Measurements from ENCODE around the gene DLG1.
"Not testable (repeated sequence)": the region's sequence is repeated elsewhere in the genome, so short reads cannot be mapped to it uniquely, and the experiment has no call there.

The DLG1 gene

GRCh38 chr3:197222937-197223370 is 75.5 kb downstream of the DLG1 start:
- H3K9ac ChIP-seq (ENCODE audit: low read depth, low read length), result no peak overlapping the region
- peaks cover 11% of the 10 kb centered on the region for H3K4me1 ChIP-seq (ENCODE audit: control insufficient read depth, insufficient read depth, low read length)
- H3K27me3 ChIP-seq (ENCODE audit: control insufficient read depth, insufficient read depth, low read length), result no peaks in the 10 kb centered on the region
- no peaks in the 10 kb centered on the region for H3K9me3 ChIP-seq (ENCODE audit: control insufficient read depth, insufficient read depth, low read length)
- no peak overlapping the region for H3K4me3 ChIP-seq (ENCODE audit: low read depth, low read length)
- H3K36me3 ChIP-seq (ENCODE audit: control insufficient read depth, insufficient read depth, low read length), result no peaks in the 10 kb centered on the region

- H3K4me1 ChIP-seq (ENCODE audit: control insufficient read depth, insufficient read depth, low read length), result peaks cover 11% of the 10 kb centered on the region
- H3K9ac ChIP-seq (ENCODE audit: low read depth, low read length), result no peak overlapping the region
Measured at GRCh38 chr3:197219619-197220018, 78.8 kb downstream of the DLG1 start.

GRCh38 chr3:197218210-197218609 is 80.2 kb downstream of the DLG1 start:
- H3K4me1 ChIP-seq (ENCODE audit: control insufficient read depth, insufficient read depth, low read length), result peaks cover 11% of the 10 kb centered on the region

More at GRCh38 chr3:197219619-197220018, 78.8 kb downstream of the DLG1 start:
- H3K27me3 ChIP-seq (ENCODE audit: control insufficient read depth, insufficient read depth, low read length), result no peaks in the 10 kb centered on the region
- H3K36me3 ChIP-seq (ENCODE audit: control insufficient read depth, insufficient read depth, low read length), result no peaks in the 10 kb centered on the region
- H3K9me3 ChIP-seq (ENCODE audit: control insufficient read depth, insufficient read depth, low read length), result no peaks in the 10 kb centered on the region
- no peak overlapping the region for H3K4me3 ChIP-seq (ENCODE audit: low read depth, low read length)

GRCh38 chr3:197216914-197217313 is 81.5 kb downstream of the DLG1 start:
- H3K36me3 ChIP-seq (ENCODE audit: control insufficient read depth, insufficient read depth, low read length), result no peaks in the 10 kb centered on the region
- no peak overlapping the region for H3K4me3 ChIP-seq (ENCODE audit: low read depth, low read length)
- no peaks in the 10 kb centered on the region for H3K27me3 ChIP-seq (ENCODE audit: control insufficient read depth, insufficient read depth, low read length)
- H3K4me1 ChIP-seq (ENCODE audit: control insufficient read depth, insufficient read depth, low read length), result peaks cover 19% of the 10 kb centered on the region
- no peaks in the 10 kb centered on the region for H3K9me3 ChIP-seq (ENCODE audit: control insufficient read depth, insufficient read depth, low read length)
- H3K9ac ChIP-seq (ENCODE audit: low read depth, low read length), result no peak overlapping the region

More at GRCh38 chr3:197218210-197218609, 80.2 kb downstream of the DLG1 start:
- Histone ChIP-seq H3K9ac (ENCODE audit: low read depth, low read length) (no peak overlapping the region), H3K36me3 (ENCODE audit: control insufficient read depth, insufficient read depth, low read length) (no peaks in the 10 kb centered on the region), H3K9me3 (ENCODE audit: control insufficient read depth, insufficient read depth, low read length) (no peaks in the 10 kb centered on the region), H3K27me3 (ENCODE audit: control insufficient read depth, insufficient read depth, low read length) (no peaks in the 10 kb centered on the region), H3K4me3 (ENCODE audit: low read depth, low read length) (no peak overlapping the region)

GRCh38 chr3:197216169-197216860 is 82.1 kb downstream of the DLG1 start:
- Histone ChIP-seq H3K27me3 (ENCODE audit: control insufficient read depth, insufficient read depth, low read length) (no peaks in the 10 kb centered on the region), H3K4me1 (ENCODE audit: control insufficient read depth, insufficient read depth, low read length) (peaks cover 19% of the 10 kb centered on the region), H3K9ac (ENCODE audit: low read depth, low read length) (peak overlapping the region; percentile 10), H3K36me3 (ENCODE audit: control insufficient read depth, insufficient read depth, low read length) (no peaks in the 10 kb centered on the region), H3K9me3 (ENCODE audit: control insufficient read depth, insufficient read depth, low read length) (no peaks in the 10 kb centered on the region), H3K4me3 (ENCODE audit: low read depth, low read length) (no peak overlapping the region)

GRCh38 chr3:197212290-197212689 is 86.1 kb downstream of the DLG1 start:
- peaks cover 8% of the 10 kb centered on the region for H3K4me1 ChIP-seq (ENCODE audit: control insufficient read depth, insufficient read depth, low read length)
- H3K4me3 ChIP-seq (ENCODE audit: low read depth, low read length), result no peak overlapping the region
- H3K27me3 ChIP-seq (ENCODE audit: control insufficient read depth, insufficient read depth, low read length), result no peaks in the 10 kb centered on the region
- H3K36me3 ChIP-seq (ENCODE audit: control insufficient read depth, insufficient read depth, low read length), result no peaks in the 10 kb centered on the region
- no peak overlapping the region for H3K9ac ChIP-seq (ENCODE audit: low read depth, low read length)
- H3K9me3 ChIP-seq (ENCODE audit: control insufficient read depth, insufficient read depth, low read length), result no peaks in the 10 kb centered on the region

- not testable (repeated sequence) for H3K4me1 ChIP-seq (ENCODE audit: control insufficient read depth, insufficient read depth, low read length); H3K9me3 ChIP-seq (ENCODE audit: control insufficient read depth, insufficient read depth, low read length)
Measured at GRCh38 chr3:197211698-197212097, 86.7 kb downstream of the DLG1 start.

GRCh38 chr3:197209366-197210260 is 88.8 kb downstream of the DLG1 start:
- Histone ChIP-seq H3K9ac (ENCODE audit: low read depth, low read length) (no peak overlapping the region), H3K4me3 (ENCODE audit: low read depth, low read length) (no peak overlapping the region), H3K36me3 (ENCODE audit: control insufficient read depth, insufficient read depth, low read length) (no peaks in the 10 kb centered on the region), H3K4me1 (ENCODE audit: control insufficient read depth, insufficient read depth, low read length) (peaks cover 12% of the 10 kb centered on the region), H3K27me3 (ENCODE audit: control insufficient read depth, insufficient read depth, low read length) (no peaks in the 10 kb centered on the region), H3K9me3 (ENCODE audit: control insufficient read depth, insufficient read depth, low read length) (no peaks in the 10 kb centered on the region)

More at GRCh38 chr3:197211698-197212097, 86.7 kb downstream of the DLG1 start:
- not testable (repeated sequence) for H3K27me3 ChIP-seq (ENCODE audit: control insufficient read depth, insufficient read depth, low read length); H3K9ac ChIP-seq (ENCODE audit: low read depth, low read length); H3K4me3 ChIP-seq (ENCODE audit: low read depth, low read length); H3K36me3 ChIP-seq (ENCODE audit: control insufficient read depth, insufficient read depth, low read length)

- Histone ChIP-seq H3K4me1 (ENCODE audit: control insufficient read depth, insufficient read depth, low read length) (peaks cover 25% of the 10 kb centered on the region), H3K36me3 (ENCODE audit: control insufficient read depth, insufficient read depth, low read length) (no peaks in the 10 kb centered on the region), H3K4me3 (ENCODE audit: low read depth, low read length) (no peak overlapping the region), H3K9ac (ENCODE audit: low read depth, low read length) (no peak overlapping the region), H3K27me3 (ENCODE audit: control insufficient read depth, insufficient read depth, low read length) (no peaks in the 10 kb centered on the region), H3K9me3 (ENCODE audit: control insufficient read depth, insufficient read depth, low read length) (no peaks in the 10 kb centered on the region)
Measured at GRCh38 chr3:197206913-197207312, 91.5 kb downstream of the DLG1 start.

GRCh38 chr3:197205675-197206074 is 92.7 kb downstream of the DLG1 start:
- Histone ChIP-seq H3K9ac (ENCODE audit: low read depth, low read length) (no peak overlapping the region), H3K27me3 (ENCODE audit: control insufficient read depth, insufficient read depth, low read length) (no peaks in the 10 kb centered on the region), H3K4me3 (ENCODE audit: low read depth, low read length) (no peak overlapping the region), H3K36me3 (ENCODE audit: control insufficient read depth, insufficient read depth, low read length) (no peaks in the 10 kb centered on the region), H3K9me3 (ENCODE audit: control insufficient read depth, insufficient read depth, low read length) (no peaks in the 10 kb centered on the region), H3K4me1 (ENCODE audit: control insufficient read depth, insufficient read depth, low read length) (peaks cover 25% of the 10 kb centered on the region)

- H3K36me3 ChIP-seq (ENCODE audit: control insufficient read depth, insufficient read depth, low read length), result no peaks in the 10 kb centered on the region
- no peak overlapping the region for H3K9ac ChIP-seq (ENCODE audit: low read depth, low read length)
- no peaks in the 10 kb centered on the region for H3K27me3 ChIP-seq (ENCODE audit: control insufficient read depth, insufficient read depth, low read length)
- no peaks in the 10 kb centered on the region for H3K9me3 ChIP-seq (ENCODE audit: control insufficient read depth, insufficient read depth, low read length)
- peaks cover 25% of the 10 kb centered on the region for H3K4me1 ChIP-seq (ENCODE audit: control insufficient read depth, insufficient read depth, low read length)
- no peak overlapping the region for H3K4me3 ChIP-seq (ENCODE audit: low read depth, low read length)
Measured at GRCh38 chr3:197205265-197205664, 93.1 kb downstream of the DLG1 start.

- Histone ChIP-seq H3K27me3 (ENCODE audit: control insufficient read depth, insufficient read depth, low read length) (no peaks in the 10 kb centered on the region), H3K4me1 (ENCODE audit: control insufficient read depth, insufficient read depth, low read length) (peaks cover 25% of the 10 kb centered on the region), H3K9ac (ENCODE audit: low read depth, low read length) (no peak overlapping the region), H3K4me3 (ENCODE audit: low read depth, low read length) (no peak overlapping the region), H3K36me3 (ENCODE audit: control insufficient read depth, insufficient read depth, low read length) (no peaks in the 10 kb centered on the region), H3K9me3 (ENCODE audit: control insufficient read depth, insufficient read depth, low read length) (no peaks in the 10 kb centered on the region)
Measured at GRCh38 chr3:197204736-197205135, 93.7 kb downstream of the DLG1 start.
